ENCODE data around the gene TNNI3K. TPM values are rescaled to one million over a fixed set of nuclear protein-coding genes. Genes with fewer than 3 reads are reported as not detected.
A peak's percentile ranks its signal among the peaks of the same experiment; 100 is the strongest.

The TNNI3K gene
- total RNA-seq, 1 donor from 2014 or later = 4.7 TPM

DNA sequence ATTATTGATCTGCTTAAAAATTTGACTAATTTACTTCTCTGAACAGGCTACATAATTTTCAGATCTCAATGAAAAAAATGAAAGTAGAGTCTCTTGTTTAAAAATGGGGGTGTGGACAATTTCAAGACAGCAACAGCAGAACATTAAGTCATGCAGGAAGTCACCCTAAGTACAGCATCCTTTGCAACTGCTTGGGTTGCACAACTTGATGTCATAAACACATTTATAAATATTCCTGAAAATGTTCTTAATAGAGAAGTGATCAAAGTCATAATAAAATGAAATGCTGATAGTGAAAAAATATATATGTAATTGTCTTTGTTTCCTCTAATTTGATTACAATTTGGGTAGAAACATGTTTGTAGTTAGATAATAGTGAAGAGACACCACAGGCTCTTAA lies 79.3 kb downstream of the TNNI3K start:
- DNase-seq (ENCODE audit: low spot score) = no peak

DNA sequence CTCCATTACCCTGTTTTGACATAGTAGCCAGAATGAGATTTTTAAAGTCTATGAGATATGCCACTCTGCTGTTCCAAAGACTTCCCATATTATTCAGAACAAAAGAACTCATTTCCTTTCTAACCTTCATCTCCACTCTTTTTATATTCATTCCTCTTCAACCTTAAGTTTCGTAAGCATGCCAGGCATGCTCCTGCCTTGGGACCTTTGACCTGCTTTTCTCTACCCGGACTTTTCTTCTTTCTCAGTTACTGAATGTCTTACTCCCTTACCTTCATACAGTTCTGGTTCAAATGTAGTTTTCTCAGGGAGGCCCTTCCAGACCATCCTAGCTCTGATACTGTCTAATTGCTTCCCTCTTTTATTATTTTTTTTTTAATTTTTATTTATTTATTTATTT lies 81.1 kb downstream of the TNNI3K start:
- no peak for DNase-seq (ENCODE audit: low spot score)

DNA sequence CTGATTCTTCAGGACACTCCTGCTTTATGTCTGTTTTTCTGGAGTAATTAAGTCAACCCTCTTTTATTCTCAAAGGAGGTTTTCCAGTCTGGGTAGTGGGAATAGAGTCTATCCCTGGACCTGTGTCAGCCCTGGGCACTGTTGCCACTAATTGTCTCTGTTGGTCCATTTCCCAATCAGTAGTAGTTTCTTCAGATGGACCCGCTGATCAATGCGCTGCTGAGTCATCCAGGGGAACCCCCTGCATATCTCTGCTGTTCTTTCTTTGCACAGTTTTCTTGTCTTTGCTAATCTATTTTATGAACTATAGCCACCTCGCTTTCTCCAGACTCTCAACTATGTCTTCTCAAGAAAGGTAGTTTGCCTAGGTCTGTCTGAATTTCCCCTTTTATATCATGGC lies 82.5 kb downstream of the TNNI3K start:
- no peak for DNase-seq (ENCODE audit: low spot score)

DNA sequence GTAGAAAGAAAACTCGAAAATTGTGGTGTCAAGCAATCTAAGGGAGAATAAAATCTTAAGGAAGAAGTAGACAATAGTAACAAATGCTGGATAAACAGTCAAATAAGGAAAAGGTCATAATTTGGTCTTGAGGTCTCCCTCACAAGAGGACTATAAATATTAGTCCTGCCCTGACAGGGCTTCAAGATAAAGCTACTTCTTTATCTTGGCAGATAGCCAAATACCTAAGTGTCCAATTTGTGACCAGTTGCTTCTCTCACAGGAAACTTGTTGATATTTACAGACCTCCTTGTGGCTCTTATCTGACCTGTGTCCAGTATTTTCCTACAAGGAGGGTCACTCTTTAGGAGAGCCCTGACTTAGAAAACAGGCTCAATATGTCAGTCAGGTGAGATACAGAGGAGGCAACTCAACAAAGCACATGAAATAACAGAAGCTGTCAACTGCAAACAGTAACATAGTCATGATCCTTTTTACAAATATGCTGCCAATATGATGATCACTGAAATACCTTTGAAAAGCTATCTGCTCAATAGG lies 88.8 kb downstream of the TNNI3K start:
- no peak for DNase-seq (ENCODE audit: low spot score)

DNA sequence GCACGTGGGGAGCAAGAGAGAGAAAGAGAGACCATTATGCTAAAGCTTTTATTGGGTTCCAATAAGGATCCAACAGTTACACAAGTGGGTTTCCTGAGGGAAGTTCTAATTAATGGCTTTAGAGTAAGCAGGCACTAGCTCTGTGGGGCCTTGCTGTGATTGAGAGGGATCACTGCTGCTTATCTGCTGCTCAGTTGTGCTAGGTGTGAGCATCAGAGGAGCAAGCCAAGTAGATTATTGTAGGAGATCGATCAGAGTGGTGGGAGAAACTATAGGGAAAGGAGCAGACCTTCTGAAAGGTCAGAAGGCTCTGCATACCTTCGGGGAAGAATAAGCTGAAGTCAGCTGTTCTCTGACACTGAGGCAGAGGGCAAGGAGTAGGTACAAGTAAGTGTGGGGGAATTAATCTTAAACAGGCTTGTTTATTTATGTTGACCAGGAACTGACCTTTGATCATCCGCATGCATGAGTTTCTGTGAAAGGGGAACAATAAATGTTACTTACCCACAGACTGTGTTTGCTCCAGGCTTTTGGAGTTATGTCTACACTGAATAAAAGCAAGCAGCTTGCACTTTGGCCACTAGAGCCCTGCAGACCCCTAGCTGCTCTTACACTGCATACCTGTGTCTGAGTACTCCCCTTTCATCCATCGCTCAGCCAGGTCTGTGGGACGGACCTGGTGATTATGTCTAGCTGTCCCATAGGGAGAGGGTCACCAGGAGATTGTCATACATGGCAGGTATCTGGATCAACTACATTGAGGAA lies 89.7 kb downstream of the TNNI3K start:
- no peak for DNase-seq (ENCODE audit: low spot score)

DNA sequence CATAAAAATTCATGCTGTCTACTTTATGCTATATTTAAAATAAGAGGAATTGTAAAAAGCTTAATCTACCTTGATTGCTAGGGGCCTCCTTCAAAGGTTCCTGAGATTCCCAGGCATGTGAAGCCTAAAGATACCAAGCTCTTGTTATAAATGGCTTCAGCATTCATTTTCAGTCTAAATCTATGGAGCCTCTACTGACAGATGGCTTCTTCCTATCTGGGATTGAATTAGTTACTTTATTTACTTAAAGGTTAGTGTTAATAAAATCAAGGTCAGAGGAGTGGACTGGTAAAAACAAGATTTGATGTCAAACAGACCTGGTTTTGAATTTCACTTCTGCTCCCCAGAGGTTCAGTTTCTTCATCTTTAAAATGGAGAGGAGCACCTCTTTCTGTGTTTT lies 93.7 kb downstream of the TNNI3K start:
- no peak for DNase-seq (ENCODE audit: low spot score)

DNA sequence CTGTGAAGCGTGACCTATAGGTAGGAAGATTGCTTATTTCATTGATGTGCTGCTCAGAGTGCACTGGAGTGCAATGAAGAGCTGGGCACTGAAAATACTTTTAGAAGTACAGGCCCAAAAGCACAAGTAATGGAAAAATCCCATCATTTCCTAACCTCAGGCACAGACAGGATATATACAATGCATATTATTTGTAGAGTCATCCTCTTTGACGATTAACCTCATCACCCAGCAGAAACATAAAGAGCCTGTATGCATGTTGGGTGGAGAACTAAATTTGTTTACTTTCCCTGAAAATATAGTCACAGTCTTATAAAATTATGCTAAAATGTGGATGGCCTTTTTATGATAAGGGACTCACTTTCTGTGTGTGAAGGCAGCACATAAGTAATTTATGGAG lies 98.1 kb downstream of the TNNI3K start:
- DNase-seq (ENCODE audit: low spot score) = no peak

DNA sequence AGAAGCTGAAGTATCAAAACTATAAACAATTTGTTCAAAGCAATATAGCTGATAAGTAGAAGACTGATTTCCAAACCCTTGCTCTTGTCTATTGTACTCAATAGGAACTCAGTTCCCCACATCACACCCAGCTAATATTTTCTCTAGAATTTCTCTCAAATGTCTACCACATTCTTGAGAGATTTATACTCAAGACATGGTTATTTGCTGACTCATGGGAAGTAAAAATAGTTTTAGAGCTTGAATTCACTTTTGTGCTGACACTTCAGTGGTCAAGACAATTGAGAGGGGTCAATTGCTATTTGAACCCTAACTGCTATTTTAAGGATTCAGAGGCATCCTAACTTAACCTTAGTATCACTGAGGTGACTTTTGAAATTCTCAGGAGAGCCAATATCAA lies 99.0 kb downstream of the TNNI3K start:
- no peak for DNase-seq (ENCODE audit: low spot score)

DNA sequence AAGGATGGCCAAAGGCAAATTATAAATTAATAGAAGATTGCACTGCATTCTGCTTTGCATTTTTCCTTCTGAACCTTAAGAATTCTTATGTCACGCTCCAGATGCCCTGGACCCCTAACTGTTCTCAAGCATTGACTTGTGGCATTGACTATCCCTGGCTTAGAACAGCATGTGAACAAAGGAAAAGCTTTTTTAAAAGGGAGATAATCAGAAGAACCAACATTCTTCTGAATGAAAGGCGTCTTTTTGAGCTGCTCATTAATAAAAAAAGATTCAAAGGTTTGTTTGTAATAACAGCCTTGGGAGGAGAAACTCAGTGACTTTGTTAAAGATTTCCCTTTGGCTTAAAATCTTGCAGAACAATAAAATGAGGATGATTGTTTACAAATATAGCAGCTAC lies 105.5 kb downstream of the TNNI3K start:
- DNase-seq (ENCODE audit: low spot score) = no peak

DNA sequence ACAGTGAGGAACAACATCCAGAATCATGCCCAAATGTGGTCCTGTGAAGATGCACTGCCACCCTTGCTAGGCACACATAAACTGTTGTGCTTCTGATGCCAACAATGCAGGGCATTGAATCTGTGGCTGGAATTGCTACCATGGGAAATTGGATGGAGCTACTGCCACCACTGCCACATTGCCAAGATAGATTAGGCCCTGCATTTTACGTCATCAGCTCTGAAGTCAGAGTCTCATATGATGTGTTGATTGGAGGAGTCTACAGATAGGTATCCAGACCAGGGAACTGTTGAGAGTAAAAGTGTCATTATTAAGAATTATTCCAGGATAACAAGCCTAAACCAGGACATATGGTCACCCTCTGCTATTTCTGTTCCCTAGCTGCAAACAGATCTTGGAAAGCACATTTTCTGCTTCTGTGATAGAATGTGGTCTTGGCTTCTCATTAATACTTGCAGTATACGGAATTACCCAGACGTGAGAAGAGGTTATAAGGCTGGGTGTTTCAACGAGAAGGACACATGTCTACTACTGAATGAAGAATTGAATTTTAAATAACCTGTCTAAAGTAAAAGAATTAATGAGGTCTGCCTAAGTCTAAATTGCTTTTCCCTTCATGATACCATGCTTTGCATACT lies 106.6 kb downstream of the TNNI3K start:
- no peak for DNase-seq (ENCODE audit: low spot score)

DNA sequence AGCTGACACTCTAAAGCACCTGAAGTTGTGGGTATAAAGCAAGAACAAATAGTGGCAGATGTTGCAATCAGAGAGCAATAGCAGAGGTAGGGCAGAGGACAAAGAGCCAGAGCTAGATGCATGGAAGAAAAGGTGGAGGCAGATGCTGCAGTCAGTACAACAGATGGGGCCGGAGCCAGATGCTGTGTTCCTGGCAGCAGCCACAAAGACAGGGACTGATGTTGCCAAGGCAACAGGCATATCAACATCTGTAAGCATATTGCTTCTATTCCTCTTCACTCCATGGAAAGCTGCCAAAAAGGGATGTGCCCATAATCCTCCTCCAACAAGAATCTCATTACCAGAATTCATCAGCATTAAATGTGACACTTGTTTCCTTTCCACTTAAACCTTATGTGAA lies 108.0 kb downstream of the TNNI3K start:
- peak; percentile 41 for DNase-seq (ENCODE audit: low spot score)

DNA sequence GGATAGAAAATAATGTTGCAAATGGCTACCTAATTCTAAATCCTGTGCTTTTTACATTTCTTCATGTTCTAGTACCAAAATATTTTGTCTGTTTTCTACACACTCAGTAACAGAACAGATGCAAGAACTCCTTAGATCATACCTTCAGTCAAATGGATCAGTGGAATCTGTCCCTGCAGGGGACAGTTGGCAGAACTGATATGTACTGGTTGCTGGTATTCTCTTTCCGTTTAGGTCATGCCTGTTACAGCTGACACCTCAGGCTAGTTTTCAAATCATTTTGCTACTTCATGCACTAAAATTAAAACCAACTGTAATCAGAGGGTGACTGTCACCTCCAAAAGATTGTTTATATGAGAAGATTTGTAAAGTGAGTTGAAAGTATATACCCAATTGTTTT lies 109.2 kb downstream of the TNNI3K start:
- DNase-seq (ENCODE audit: low spot score) = no peak

DNA sequence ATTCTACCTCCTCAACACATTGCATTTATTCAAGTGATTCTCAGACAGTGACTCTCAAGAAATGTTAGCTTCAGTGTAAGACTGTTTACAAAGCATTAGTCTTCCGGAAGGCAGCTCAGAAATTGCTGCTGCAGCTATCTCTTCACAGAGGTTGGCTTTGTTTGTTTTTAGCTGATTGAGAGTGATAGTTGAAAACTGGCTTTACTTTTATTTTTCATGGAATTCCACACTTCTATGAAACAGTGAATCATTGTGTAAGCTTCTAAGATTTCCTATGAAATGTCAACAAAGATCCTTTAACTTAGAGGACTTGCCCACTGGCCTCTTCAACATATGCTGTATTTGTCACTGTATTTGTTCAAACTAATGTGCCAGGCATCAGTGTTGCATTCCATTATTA lies 121.3 kb downstream of the TNNI3K start:
- DNase-seq (ENCODE audit: low spot score) = no peak

DNA sequence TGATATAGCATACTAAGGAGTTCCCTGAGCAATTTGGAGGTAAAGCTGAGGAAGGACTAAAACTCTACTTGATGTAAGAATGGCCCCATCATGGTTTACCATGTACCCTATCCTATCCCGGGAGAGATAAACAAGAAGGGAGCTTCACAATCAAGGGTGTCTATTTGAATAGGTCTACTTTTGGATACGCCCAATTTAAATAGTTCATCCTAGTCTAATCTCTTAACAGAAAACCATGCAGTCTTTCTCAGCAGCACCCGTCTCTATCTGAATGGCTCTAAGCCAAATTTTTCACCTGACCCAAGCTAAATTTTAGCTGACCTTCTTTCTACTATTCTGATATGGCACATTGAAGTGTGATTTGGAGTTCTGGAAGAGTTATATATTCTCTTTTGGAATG lies 122.0 kb downstream of the TNNI3K start:
- DNase-seq (ENCODE audit: low spot score) = no peak

DNA sequence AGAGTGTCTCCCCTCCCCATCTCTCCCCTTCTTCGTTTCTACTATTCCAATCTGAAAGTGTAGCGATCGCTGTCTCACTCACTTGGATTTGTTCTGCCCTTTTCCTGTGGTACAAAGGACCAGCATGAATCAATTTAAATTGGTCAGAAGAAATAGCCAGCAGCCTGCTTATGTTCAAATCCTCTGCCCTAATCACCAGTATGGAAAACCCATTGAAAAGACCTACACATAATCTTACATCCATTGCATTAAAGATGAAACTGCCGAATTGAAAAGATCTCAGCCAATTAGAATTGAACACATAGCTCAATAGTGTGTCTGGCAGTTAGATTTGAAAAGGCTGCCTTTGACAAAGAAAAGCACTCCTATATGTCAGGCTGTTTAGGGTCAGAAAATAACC lies 122.6 kb downstream of the TNNI3K start:
- no peak for DNase-seq (ENCODE audit: low spot score)

DNA sequence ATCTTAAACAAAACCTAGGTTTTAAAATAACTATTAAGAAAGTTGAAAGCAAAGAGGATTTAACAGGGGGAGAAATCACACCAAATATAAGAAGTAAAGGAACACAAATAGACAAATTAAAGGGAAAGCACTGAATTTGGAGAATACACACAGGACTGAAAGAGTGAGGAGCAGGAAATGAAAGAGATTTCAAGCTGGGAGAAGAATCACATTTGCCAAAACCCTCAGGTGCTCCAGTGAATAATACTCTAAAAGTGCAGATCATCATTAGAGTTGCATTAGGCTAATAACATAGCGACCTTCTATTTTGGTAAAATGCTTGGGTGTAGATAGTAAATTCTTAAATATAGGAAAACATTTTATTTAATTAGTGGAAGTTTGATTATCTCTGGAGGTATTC lies 127.5 kb downstream of the TNNI3K start:
- DNase-seq (ENCODE audit: low spot score) = no peak

DNA sequence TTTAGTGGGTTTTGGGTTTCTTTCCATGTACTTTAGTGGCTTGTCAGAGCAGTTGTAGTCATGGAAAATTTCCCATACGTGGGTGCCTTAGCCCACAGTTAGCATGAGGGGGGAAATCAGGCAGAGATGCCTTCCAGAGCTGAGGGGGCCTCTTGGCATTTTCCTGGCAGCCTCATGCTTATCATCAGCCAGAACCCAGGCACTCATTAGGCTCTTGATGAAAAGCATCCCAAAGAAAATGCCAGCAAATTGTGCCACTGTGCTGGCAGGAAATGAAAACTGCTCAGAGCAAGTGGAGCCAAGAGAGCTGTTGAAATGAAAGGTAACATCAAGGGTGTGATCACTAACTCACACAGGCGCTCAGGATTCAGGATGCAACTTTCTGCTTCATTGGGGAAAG lies 128.0 kb downstream of the TNNI3K start:
- DNase-seq (ENCODE audit: low spot score) = no peak

DNA sequence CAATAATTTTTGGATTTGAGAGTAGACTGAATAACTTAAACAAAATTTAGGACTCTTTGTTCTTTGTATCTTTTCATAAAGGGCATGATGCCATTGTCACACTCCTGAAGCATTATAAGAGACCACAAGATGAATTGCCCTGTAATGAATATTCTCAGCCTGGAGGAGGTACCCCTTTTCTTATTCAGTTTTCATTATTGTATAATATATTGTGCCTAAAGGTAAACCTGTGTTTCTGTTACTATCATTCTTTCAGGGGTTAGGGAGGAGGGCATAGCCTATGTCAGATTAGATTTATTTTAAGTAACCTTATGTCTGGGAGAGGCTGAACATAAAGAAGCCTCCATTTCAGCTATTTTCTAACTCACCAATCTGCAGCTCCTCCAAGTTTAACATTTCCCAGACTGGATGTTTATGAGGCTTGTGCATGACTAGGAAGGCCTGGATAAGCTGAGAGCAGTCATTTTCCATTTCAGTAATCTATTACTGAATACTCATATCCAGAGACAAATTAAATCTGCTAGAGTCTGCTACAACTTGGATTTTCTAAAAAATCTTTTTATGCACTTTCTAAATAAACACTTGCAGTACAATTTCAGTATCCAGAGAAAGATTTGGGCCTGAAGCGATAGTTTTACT lies 132.1 kb downstream of the TNNI3K start:
- no peak for DNase-seq (ENCODE audit: low spot score)

DNA sequence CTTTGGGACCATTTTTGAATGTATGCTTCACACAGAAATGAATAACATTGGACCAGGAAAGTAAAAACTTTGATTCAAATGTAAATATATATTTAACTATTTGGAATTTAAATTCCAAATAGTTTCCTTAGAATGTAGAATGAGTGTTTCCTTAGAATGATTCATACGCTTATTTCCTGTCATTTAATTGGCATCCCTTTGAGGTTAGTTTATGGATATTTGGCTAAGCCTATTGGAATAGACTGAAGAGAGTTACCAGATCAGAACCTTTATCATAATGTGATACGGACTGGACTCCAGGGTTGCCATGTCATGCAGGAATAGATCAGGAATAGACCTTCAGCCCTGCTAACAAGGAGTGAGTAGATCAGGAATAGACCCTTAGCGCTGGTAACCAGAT lies 133.1 kb downstream of the TNNI3K start:
- no peak for DNase-seq (ENCODE audit: low spot score)

DNA sequence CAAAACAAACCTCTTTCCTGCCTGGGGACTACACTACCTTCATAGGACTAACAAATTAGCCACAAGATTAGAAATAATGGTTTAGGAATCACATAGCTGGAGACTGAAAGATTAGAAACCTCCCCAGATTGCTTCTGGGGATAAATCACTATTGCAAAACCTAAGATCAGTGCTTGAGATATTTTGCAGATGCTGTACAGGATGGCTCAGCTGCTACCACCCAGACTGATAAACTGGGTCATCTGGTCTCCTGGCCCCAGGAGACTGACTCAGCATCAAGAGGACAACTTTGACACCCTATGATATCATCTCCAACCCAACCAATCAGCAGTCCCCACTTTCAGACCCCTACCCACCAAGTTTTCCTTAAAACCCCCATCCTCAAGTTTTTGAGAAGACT lies 140.2 kb downstream of the TNNI3K start:
- no peak for DNase-seq (ENCODE audit: low spot score)

DNA sequence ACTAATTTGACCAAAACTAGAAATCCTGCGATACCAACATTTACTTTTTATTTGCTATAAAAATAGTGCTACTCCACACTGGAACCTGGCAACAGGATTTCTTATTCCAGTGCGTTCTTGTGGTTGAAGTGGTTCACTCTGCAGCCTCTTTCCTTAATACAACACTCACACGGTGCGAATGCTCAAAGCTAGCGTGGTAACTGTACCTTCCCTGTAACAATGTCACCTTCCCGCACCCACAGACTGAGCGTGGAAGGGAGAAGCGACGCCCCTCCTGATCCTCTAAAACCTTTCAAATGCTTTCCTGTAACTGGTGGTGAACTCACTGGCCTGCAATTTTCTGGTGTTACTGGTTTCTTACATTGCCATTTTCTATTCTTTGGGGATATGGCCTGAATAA lies 145.1 kb downstream of the TNNI3K start:
- DNase-seq (ENCODE audit: low spot score) = no peak

DNA sequence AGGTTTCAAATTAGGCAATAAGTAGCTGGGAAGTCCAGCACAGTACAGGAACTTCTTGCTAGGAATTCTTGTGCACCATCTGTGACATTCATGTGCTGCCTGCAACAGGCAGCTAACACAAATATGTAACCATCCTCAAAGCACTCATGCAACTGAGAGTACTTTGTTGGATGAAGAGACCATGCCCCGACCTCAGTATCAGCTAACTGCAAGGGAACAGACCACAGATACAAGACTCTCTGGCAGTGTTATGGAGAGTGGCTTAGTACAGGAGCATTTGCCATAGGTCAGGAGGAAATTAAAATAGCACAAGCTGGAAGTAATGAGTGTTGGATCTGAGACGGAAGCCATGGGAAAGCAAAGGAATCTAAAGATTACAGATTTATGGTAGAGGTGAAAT lies 153.7 kb downstream of the TNNI3K start:
- DNase-seq (ENCODE audit: low spot score) = no peak

DNA sequence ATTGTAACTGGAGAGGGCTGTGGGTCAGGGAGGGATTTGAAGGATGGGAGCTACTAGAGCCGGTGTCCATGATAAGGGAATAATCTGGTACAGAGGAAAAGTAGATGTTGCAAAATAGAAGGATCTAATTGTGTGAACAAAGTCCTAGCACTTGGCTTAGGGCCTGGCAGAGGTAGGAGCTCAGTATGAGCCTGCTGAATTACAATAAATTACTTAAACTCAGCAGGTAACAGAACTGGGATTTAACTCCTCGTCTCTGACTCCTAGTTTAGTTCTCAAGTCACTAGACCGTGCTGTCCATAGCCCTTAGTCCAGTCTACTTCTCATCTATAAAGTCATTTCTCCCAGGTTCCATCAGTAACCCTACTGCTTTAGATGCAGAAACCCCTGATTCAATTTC lies 157.0 kb downstream of the TNNI3K start:
- DNase-seq (ENCODE audit: low spot score) = no peak
